HG02763 (cell line): Measurements from ENCODE around the gene USP53.
A peak's percentile ranks its signal among the peaks of the same experiment; 100 is the strongest.
"Not testable (repeated sequence)": the region's sequence is repeated elsewhere in the genome, so short reads cannot be mapped to it uniquely, and the experiment has no call there.

Source experiments
- ATAC-seq: cut with Tn5 transposase; IDR thresholded peaks from one replicate; pipeline ENCODE4 v1.9.1; 2021; ENCODE audit warnings: mild to moderate bottlenecking, moderate library complexity; ENCODE audit not compliant: unreplicated experiment

The USP53 gene

GRCh38 chr4:119212234-119212963 lies at the start of gene USP53:
TSS of gene USP53 (plus strand) at chr4:119212713. CDS start at chr4:119239760, 27,047 bp downstream.
- peak; percentile 95 for ATAC-seq

- ATAC-seq, result no peak
Observed at GRCh38 chr4:119165767-119166166, 46.7 kb upstream of the USP53 start.

- no peak for ATAC-seq
Observed at GRCh38 chr4:119170195-119170594, 42.3 kb upstream of the USP53 start.

GRCh38 chr4:119172223-119172622 lies 40.3 kb upstream of the USP53 start:
- no peak for ATAC-seq

GRCh38 chr4:119173729-119174361 lies 38.7 kb upstream of the USP53 start:
- not testable (repeated sequence) for ATAC-seq

- ATAC-seq, result no peak
Observed at GRCh38 chr4:119179011-119179410, 33.5 kb upstream of the USP53 start.

GRCh38 chr4:119184128-119184527 lies 28.4 kb upstream of the USP53 start:
- no peak for ATAC-seq

GRCh38 chr4:119189638-119190037 lies 22.9 kb upstream of the USP53 start:
- ATAC-seq, result no peak

- ATAC-seq, result no peak
Observed at GRCh38 chr4:119190354-119190753, 22.2 kb upstream of the USP53 start.

- ATAC-seq, result no peak
Observed at GRCh38 chr4:119191505-119191904, 21.0 kb upstream of the USP53 start.

GRCh38 chr4:119197772-119198212 lies 14.7 kb upstream of the USP53 start:
- no peak for ATAC-seq

- no peak for ATAC-seq
Observed at GRCh38 chr4:119204916-119205315, 7.6 kb upstream of the USP53 start.

- ATAC-seq, result no peak
Observed at GRCh38 chr4:119205690-119206089, 6.8 kb upstream of the USP53 start.

- no peak for ATAC-seq
Observed at GRCh38 chr4:119206178-119206577, 6.3 kb upstream of the USP53 start.

- ATAC-seq, result no peak
Observed at GRCh38 chr4:119207051-119207450, 5.5 kb upstream of the USP53 start.

GRCh38 chr4:119209077-119209476 lies 3.4 kb upstream of the USP53 start:
- no peak for ATAC-seq

GRCh38 chr4:119209586-119209985 lies 2.9 kb upstream of the USP53 start:
- no peak for ATAC-seq

- no peak for ATAC-seq
Observed at GRCh38 chr4:119210775-119211174, 1.7 kb upstream of the USP53 start.

- ATAC-seq, result no peak
Observed at GRCh38 chr4:119211867-119212233, 663 bp upstream of the USP53 start.

GRCh38 chr4:119212964-119213606 lies 572 bp downstream of the USP53 start:
- ATAC-seq, result peak; percentile 49

- no peak for ATAC-seq
Observed at GRCh38 chr4:119218093-119218492, 5.6 kb downstream of the USP53 start.

GRCh38 chr4:119221412-119221811 lies 8.9 kb downstream of the USP53 start:
- no peak for ATAC-seq
